Measurements from ENCODE around the gene PIK3CG. TPM values are rescaled to one million over a fixed set of nuclear protein-coding genes. Genes with fewer than 3 reads are reported as not detected.

PIK3CG gene
- total RNA-seq, 4 donors from 2014 or later = 4.6 to 13.5 (median 10.2) TPM

DNA sequence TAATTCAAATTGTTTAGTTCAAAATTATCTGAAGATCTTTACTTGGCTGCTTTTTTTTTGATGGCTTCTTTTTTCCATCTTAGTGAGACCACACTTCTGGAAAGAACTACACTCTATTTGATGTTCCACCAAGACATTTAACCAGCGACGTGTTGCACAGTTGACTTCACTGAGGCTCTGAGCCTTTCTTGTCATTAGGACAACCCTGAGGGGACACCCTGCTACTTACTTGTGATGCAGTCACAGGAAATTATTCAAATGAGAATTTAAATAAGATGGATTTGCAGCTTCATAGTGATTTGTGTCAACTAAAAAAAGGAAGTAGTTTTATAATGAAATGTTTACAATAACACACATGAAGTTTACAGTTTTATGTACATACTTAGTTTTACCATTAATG is 25.6 kb upstream of the PIK3CG start:
- no peak overlapping the region for H3K27ac ChIP-seq
- intact Hi-C loops (cut with DNase I; ENCODE audit: low total_unique reads) = no loop called here
- H3K36me3 ChIP-seq = no peaks in the 10 kb centered on the region
- H3K4me1 ChIP-seq = no peaks in the 10 kb centered on the region
- no peaks in the 10 kb centered on the region for H3K27me3 ChIP-seq
- DNase-seq = no peak
- TF ChIP-seq, protein P1, sequence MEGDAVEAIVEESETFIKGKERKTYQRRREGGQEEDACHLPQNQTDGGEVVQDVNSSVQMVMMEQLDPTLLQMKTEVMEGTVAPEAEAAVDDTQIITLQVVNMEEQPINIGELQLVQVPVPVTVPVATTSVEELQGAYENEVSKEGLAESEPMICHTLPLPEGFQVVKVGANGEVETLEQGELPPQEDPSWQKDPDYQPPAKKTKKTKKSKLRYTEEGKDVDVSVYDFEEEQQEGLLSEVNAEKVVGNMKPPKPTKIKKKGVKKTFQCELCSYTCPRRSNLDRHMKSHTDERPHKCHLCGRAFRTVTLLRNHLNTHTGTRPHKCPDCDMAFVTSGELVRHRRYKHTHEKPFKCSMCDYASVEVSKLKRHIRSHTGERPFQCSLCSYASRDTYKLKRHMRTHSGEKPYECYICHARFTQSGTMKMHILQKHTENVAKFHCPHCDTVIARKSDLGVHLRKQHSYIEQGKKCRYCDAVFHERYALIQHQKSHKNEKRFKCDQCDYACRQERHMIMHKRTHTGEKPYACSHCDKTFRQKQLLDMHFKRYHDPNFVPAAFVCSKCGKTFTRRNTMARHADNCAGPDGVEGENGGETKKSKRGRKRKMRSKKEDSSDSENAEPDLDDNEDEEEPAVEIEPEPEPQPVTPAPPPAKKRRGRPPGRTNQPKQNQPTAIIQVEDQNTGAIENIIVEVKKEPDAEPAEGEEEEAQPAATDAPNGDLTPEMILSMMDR (IDR thresholded peaks at IDR 0.05) = no peak
- no peak for TF ChIP-seq POLR2A (IDR thresholded peaks at IDR 0.05)
- no peak overlapping the region for H3K4me3 ChIP-seq
- H3K9me3 ChIP-seq = no peaks in the 10 kb centered on the region

DNA sequence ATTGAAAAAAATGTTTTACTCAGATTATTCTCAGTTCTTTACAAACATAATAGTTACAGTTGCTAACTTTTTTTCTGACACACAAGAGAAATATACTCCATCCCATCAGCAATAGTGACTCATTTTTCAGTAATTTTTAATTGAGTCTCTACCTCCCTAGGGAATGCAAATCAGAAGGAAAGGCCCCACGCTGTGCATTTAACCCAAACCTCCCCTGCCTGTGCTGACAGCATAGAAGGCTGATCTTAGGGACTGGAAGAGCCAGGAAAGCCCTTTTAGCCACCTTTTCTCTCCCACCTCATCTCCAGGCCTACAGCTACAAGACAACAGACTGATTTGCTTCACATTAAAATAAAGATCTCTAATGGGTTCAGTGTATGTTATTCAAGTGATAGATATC is 24.7 kb upstream of the PIK3CG start:
- no peaks in the 10 kb centered on the region for H3K36me3 ChIP-seq
- no peaks in the 10 kb centered on the region for H3K27me3 ChIP-seq
- H3K4me3 ChIP-seq = no peak overlapping the region
- H3K27ac ChIP-seq = no peak overlapping the region
- DNase-seq = no peak
- intact Hi-C loops (cut with DNase I; ENCODE audit: low total_unique reads) = no loop called here
- H3K4me1 ChIP-seq = no peaks in the 10 kb centered on the region
- no peaks in the 10 kb centered on the region for H3K9me3 ChIP-seq
- no peak for TF ChIP-seq POLR2A (IDR thresholded peaks at IDR 0.05)
- TF ChIP-seq, protein P1 (IDR thresholded peaks at IDR 0.05) = no peak

DNA sequence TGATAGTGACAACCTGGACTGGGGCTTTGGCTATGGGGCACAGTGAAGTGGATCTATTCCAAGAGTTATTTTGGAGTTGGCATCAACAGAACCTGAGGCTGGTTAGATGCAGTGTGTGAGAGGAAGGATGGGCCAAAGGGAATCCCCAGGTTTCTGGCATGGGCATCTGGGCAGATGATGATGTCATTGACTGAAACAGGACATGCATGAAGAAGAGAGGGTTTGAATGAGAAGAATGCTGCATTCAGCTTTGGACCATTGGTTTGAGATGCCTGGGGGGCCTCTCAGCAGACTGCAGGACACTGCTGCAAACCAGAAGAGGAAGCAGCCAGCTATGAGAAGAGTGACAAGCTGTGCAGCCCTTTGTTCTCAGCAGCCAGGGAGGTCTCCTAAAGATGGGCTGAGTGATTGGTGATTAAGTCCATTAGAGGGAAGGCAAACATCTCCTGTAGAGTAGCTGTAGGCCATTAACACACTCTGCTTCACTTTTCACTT is 23.1 kb upstream of the PIK3CG start:
- no peak for TF ChIP-seq POLR2A (IDR thresholded peaks at IDR 0.05)
- TF ChIP-seq, protein P1 (IDR thresholded peaks at IDR 0.05) = no peak
- Histone ChIP-seq H3K9me3 (no peaks in the 10 kb centered on the region), H3K4me1 (no peaks in the 10 kb centered on the region), H3K4me3 (no peak overlapping the region), H3K36me3 (no peaks in the 10 kb centered on the region), H3K27me3 (no peaks in the 10 kb centered on the region), H3K27ac (no peak overlapping the region)
- DNase-seq = no peak
- intact Hi-C loops (cut with DNase I; ENCODE audit: low total_unique reads) = no loop called here

DNA sequence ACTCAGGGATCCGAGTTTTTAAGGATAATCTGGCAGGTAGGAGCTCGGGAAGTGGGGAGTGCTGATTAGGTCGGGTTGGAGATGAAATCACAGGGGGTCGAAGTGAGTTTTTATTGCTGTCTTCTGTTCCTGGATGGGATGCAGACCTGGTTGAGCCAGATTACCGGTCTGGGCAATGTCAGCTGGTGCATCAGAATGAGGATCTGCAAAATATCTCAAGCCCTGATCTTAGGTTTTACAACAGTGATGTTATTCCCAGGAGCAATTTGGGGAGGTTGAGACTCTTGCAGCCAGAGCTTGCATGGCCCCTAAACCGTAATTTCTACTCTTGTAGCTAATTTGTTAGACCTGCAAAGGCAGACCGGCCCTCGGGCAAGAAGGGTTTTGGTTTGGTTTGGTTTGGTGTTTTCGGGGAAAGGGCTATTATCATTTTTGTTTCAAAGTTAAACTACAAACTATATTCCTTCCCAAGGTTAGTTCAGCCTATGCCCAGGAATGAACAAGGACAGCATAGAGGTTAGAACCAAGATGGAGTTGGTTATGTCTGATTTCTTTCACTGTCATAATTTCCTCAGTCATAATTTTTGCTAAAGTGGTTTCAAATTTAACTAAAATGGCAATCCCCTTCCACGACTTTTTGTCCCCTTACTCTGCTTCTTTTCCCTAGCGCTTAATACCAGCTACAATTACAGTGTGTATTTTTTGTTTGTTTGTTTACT is 20.6 kb upstream of the PIK3CG start:
- Histone ChIP-seq H3K9me3 (no peaks in the 10 kb centered on the region), H3K4me1 (no peaks in the 10 kb centered on the region), H3K27ac (no peak overlapping the region), H3K4me3 (no peak overlapping the region), H3K36me3 (no peaks in the 10 kb centered on the region), H3K27me3 (no peaks in the 10 kb centered on the region)
- no peak for TF ChIP-seq POLR2A (IDR thresholded peaks at IDR 0.05)
- TF ChIP-seq, protein P1 (IDR thresholded peaks at IDR 0.05) = no peak
- DNase-seq = no peak
- intact Hi-C loops (cut with DNase I; ENCODE audit: low total_unique reads) = no loop called here

DNA sequence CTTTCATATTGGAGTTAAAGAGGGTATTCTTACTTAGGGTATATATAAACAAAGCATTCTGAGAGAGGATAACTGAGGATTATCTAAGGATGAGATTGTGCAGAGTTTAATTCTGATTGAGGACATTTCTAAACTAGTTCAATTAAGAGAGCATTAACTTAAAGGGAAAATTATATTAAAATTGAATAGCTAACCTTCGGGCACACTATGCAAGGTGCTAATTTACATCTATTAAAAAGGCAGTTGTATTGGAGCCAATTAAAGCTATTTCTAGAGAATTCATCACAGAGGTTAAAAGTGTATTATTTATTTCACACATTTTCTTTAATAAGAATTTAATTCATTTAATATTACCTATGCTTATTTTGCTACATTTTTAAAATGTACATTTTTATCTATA is 17.0 kb upstream of the PIK3CG start:
- TF ChIP-seq, protein P1 (IDR thresholded peaks at IDR 0.05) = no peak
- TF ChIP-seq POLR2A (IDR thresholded peaks at IDR 0.05) = no peak
- no peak overlapping the region for H3K27ac ChIP-seq
- no peak for DNase-seq
- H3K9me3 ChIP-seq = no peaks in the 10 kb centered on the region
- H3K36me3 ChIP-seq = no peaks in the 10 kb centered on the region
- intact Hi-C loops (cut with DNase I; ENCODE audit: low total_unique reads) = no loop called here
- H3K4me1 ChIP-seq = no peaks in the 10 kb centered on the region
- H3K27me3 ChIP-seq = no peaks in the 10 kb centered on the region
- H3K4me3 ChIP-seq = no peak overlapping the region
